ENCODE measurements around the gene XXYLT1. TPM values are rescaled to one million over a fixed set of nuclear protein-coding genes. Genes with fewer than 3 reads are reported as not detected.

Gene XXYLT1
- total and polyA plus RNA-seq, 9 of the 15 experiments (the other 6 are each of a cell fraction or from before 2014, with no cell fraction given): 1.9 to 18.9 (median 15.0) TPM

DNA sequence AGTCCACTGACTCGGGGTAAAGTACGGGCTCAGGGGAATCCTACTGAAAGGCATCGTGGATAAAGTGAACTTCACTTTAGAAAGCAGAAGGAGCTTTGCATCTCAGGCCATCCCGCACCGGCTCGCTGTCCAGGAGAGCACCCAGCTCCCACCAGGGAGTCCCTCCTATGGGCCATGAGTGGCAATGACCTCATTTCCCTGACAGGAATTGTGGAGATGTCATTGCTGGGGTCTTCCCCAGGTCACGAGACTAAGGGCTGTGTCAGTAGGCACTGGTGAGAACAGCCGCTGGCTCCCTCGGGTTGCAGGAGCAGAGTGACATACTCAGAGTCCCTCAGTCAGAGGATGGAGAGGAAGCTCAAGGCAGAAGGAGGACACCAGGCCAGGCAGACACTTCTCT is 97.3 kb downstream of the XXYLT1 start (continued):
- TF ChIP-seq PBX2 (CRISPR knock-in tag; IDR thresholded peaks at IDR 0.05; ENCODE audit: low read depth) (no peak), PBX2 (tag; conservative IDR thresholded peaks at IDR 0.05; ENCODE audit: low read depth) (no peak), ZFP1 (CRISPR knock-in tag; IDR thresholded peaks at IDR 0.05) (no peak), MGA (IDR thresholded peaks at IDR 0.05) (no peak), ZNF644 (tag; IDR thresholded peaks at IDR 0.05; ENCODE audit: low read depth) (no peak), ATF2 (CRISPR knock-in tag; IDR thresholded peaks at IDR 0.05) (no peak), ERF (CRISPR knock-in tag; IDR thresholded peaks at IDR 0.05) (no peak)
- TF ChIP-seq, protein P1, sequence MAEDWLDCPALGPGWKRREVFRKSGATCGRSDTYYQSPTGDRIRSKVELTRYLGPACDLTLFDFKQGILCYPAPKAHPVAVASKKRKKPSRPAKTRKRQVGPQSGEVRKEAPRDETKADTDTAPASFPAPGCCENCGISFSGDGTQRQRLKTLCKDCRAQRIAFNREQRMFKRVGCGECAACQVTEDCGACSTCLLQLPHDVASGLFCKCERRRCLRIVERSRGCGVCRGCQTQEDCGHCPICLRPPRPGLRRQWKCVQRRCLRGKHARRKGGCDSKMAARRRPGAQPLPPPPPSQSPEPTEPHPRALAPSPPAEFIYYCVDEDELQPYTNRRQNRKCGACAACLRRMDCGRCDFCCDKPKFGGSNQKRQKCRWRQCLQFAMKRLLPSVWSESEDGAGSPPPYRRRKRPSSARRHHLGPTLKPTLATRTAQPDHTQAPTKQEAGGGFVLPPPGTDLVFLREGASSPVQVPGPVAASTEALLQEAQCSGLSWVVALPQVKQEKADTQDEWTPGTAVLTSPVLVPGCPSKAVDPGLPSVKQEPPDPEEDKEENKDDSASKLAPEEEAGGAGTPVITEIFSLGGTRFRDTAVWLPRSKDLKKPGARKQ (CRISPR knock-in tag; IDR thresholded peaks at IDR 0.05): no peak
- TF ChIP-seq, protein P2, sequence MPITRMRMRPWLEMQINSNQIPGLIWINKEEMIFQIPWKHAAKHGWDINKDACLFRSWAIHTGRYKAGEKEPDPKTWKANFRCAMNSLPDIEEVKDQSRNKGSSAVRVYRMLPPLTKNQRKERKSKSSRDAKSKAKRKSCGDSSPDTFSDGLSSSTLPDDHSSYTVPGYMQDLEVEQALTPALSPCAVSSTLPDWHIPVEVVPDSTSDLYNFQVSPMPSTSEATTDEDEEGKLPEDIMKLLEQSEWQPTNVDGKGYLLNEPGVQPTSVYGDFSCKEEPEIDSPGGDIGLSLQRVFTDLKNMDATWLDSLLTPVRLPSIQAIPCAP (CRISPR knock-in tag; IDR thresholded peaks at IDR 0.05; ENCODE audit: borderline replicate concordance): no peak

All from K562 (cell line).